ENCODE data around the gene SMAD2.

- TF ChIP-seq CTCF (IDR thresholded peaks at IDR 0.05) (no peak), POLR2A (IDR thresholded peaks at IDR 0.05) (no peak)
These were observed 129.7 kb downstream of the SMAD2 start for GRCh38 chr18:47800756-47801155.

All from thyroid gland (tissue), 4 donors.